Stromal cell of bone marrow (primary cell): ENCODE measurements around the gene SNAI3.

ENCODE experiments used
- DNase-seq: peaks from one replicate; pipeline ENCODE4 v3.0.0-alpha.2; 2012; ENCODE audit warnings: low read depth

SNAI3 gene

GRCh38 chr16:88705801-88706228, 19.5 kb upstream of the SNAI3 start:
- no peak for DNase-seq

DNA sequence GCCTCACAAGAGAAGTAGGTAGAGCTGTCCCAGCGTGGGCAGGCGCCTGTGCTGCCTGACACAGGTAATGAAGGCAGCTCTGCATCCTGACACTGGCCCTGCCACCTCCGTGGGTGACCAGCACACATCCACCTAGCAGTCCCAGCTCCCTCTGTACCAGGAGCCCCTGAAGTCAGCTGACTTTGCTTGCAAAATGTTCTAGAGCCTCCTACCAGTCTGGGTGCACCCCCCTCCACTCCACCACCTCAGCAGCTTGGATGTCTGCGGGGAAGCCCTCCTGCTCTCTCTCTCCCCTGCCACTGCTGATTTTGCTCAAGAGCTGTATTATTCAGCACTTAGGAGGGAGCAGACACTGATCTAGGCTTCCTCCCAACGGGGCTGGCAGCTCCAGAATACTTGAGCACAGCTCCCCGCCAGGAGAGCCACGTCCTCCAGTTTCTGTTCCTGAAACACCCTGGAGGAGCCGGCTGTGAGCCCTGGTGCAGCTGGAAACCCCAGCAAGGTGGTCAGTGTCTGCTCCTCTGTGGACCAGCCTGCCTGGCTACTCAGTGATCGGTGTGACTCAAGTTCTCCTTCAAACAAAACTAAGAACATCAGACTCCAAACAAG, 18.9 kb upstream of the SNAI3 start:
- no peak for DNase-seq

DNA sequence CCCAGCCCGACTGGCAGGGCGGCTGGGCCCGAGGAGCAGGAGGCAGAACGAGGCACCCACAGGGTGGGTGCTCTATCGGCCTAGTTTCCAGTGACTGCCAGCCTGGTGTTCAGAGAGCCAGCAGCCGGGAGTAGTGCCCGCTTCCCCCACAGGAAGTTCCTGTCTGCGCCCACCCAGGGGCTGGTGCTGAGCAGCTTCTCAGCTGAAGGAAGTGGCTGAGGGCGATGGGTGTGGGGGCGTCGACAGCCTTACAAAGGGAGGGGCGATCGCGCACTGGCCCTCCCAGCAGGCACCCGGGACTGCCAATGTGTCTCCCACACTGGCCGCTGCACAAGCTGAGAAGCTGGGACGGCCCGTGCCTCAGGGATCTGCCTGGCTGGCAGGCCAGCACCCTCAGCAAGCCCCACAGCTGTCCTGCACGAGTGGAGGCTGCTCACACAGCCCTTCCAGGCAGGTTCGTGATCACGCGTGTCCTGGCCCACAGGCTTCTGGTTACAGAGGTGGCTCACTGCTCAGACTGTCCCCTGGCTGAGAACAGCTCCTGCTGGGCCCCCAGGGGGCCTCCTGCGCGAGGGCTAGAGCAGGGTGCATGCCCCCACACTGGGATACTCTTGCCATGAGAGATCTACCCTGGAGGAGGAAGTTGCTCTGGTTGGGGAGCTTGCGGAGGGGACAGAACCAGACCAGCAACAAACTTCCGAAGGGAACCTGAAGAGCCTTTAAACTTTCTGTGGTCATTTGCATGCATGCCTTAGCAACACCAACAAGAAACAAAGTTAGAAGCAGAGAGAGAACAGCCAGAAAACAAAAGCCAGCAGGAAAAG, 17.4 kb upstream of the SNAI3 start:
- no peak for DNase-seq

DNA sequence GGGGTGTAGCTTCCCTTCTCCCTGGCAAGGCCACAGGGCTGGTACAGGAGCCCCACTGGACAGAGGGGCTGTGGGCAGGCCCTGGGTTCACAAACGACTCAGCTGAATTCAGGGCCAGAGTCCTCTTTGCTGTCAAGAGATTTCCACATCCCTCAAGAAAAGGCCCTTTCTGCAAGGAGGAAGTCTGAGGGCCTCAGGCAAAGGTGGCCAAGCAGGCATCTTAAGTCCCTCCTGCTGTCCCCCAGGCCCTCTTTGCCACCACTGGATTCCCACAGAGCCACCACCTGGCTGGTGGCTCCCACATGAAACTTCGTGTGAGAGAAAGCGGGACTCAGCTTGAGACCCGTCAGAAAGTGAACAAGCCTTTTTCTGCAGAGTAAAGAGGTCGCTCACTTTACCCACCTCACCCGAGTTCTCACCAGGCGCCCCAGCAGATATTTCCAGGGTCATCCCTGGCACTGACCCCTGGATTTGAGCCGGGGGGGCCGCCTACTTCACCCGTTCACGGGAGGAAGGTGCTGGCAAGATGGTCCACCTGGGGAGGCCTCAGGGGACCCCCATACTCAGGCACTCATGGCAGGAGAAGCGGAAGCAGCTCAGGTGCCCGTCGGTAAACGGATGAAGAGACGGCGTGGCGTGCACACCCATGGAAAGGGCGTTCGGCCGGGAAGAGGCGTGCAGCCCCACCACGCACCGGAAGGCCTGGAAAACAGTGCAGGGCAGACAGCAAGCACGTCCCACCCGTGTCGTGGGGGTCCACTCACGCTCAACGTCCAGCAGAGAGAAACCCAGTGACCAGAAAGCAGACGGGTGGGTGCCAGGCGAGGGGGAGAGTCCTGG, 16.3 kb upstream of the SNAI3 start:
- DNase-seq: no peak

- no peak for DNase-seq
Observed at GRCh38 chr16:88701581-88702370, 15.5 kb upstream of the SNAI3 start.

GRCh38 chr16:88700636-88701482, 14.6 kb upstream of the SNAI3 start:
- peak; percentile 74 for DNase-seq

DNA sequence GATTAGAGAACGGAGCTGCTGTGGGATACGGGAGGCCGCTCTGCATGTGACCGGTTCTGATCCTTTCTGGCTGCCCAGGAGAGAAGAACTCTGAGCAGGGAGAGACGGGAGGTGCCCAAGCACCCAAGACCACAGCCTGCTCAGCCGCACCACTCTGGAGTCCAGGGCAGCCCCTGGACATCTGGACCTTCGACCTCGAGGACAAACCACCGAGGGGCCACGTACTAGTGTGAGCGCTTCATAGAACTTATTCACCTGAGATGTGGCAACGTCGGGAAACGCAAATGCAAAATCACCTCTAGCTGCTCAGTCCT, 14.0 kb upstream of the SNAI3 start:
- DNase-seq: no peak

DNA sequence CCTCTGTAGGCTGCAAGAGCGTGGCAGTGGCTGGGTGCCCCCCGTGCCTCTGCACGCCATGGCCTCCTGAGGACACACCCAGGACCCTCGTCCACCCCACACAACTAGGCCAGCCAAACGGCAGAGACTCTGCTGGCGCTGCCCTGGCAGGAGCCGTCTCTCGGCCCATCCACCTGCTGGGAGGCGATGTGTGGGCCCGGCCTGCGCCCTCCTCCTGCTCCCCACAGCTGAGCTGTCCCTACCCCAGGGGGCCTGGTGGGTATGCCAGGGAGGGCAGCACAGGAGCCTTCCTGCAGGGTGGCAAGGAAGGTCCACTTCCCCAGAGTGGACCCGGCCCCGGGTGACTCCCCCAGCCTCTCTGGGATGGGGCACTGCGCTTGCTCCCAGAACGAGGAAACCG, 12.9 kb upstream of the SNAI3 start:
- no peak for DNase-seq

- DNase-seq: no peak
Observed at GRCh38 chr16:88698646-88699045, 12.3 kb upstream of the SNAI3 start.

DNA sequence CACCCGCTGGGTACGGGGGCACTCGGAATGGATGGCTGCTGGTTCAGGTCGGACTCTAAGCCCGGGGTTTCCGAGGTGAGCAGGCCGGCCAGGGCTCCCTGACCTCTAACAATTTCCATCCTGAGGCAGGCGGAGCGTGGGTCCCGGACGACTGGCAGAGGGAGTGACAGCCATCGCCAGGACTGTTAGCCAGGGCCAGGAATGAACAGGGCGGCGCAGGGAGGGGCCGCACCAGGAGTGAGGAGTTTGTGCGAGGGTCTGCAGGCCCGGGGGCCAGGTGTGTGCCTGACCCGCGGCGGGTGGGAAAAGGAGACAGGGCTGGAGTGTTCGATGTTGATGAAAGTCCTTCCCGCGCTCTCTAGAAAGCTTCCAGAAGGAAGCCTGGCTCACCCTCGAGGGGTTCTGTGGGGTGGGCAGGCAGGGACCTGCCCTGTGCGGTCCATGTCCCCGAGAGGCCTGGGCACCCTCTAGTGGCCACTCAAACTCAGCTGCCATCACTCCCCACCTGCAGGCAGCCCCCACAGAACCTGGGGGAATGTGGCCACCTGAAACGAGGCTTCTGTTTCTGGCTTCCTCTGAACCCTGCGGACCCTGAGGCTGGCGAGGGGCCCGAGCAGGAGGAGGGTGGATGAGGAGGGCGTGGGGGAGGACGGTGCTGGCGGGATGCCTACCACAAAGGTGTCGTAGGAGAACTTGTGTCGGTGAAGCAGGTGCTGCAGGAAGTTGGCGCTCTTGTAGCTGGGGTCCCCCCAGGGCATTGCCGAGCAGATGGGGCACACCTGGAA, 11.7 kb upstream of the SNAI3 start:
- no peak for DNase-seq

DNA sequence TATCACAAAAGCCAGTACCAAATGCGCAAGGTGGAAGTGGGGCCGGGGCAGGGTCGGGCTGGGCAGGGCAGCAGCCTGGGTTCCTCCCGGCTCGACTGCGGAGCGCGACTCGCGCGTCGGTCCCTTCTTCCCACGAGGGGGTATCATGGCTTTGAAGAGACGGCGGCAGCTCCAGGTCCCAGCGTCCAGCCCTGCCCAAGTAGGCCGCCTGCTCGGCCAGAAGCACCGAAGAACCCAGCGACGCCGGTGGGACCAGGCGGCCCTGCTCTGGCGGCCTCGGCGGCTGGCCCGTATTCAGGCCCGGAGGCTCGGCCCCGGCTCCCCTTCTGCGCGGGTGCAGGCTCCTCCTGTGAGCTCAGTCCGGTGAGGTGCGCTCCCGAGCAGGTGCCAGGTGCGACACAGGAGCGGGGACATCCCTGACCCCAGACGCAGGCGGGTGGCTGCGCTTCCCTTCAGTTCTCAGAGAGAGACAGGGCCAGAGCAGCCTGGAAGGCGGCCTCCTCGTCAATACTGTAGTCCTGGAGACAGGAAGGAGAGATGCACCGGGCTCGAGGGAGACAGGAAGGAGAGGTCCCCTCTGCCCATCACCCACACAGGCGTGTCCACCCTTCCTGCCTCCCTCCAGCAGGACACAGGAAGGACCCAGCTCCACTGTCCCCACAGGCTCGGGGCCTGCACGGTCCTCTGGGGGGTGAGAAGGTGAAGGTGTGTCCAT, 11.0 kb upstream of the SNAI3 start:
- no peak for DNase-seq

GRCh38 chr16:88696441-88696840, 10.1 kb upstream of the SNAI3 start:
- DNase-seq: no peak

GRCh38 chr16:88695753-88696152, 9.4 kb upstream of the SNAI3 start:
- DNase-seq: no peak

DNA sequence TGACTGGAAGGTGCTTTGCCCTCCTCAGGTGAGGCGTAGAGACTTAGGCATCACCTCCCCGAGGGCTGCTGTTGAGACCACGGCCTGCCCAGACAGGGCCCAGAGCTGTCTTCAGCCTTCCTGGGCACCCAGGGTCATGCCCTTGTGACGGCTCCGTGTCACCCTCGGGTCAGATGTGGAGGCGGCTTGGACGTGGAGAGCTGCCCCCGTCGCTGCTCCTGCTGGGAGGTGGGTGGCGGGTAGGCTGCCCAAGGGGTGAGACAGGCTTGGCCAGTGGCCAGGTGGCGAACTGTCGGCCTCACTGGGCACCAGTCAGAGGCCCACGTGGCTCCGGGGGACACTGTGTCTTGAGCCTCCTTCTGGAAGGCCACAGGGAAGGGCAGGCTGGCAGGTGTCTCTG, 8.9 kb upstream of the SNAI3 start:
- no peak for DNase-seq

DNA sequence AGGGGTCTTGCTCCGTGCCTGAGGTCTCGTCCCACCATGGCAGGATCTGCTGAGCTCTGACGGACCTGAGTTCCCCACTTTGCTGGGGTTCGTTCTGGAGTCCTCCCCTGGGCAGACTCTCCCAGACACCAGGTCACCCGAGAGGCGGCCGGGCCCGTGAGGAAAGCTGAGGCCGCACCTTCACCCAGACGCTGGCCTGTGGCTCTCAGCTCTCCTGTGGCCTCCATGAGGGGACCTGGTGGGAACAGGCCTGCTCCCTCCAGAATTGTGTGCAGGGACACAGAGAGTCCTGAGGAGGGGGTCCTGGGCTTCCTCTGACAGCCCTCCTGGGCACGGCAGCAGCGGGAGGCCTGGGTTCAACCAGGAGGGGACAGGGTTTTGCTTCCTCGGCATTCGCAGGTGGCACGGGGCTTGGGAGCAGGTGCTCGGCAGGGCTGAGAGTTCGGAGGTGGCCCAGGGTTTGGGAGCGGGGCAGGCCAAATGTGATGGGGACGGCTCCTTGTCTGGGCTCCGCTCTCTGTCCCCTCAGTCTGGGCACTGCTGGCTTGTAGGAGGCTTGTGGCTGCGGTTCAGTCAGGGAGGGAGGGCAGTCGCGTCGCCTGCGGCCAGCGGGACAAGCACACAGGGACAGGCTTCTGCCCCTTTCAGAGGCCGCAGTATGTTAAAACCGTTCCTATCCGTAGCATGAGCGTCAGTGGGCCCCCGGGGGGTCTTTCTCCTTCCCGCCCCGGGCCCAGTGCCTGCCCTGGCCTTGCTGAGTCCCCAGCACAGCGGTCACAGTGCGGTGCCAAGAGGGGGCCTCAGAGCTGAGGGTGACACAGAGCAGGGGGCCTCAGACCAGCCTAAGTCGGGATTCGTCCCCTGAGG, 8.1 kb upstream of the SNAI3 start:
- DNase-seq: no peak

DNA sequence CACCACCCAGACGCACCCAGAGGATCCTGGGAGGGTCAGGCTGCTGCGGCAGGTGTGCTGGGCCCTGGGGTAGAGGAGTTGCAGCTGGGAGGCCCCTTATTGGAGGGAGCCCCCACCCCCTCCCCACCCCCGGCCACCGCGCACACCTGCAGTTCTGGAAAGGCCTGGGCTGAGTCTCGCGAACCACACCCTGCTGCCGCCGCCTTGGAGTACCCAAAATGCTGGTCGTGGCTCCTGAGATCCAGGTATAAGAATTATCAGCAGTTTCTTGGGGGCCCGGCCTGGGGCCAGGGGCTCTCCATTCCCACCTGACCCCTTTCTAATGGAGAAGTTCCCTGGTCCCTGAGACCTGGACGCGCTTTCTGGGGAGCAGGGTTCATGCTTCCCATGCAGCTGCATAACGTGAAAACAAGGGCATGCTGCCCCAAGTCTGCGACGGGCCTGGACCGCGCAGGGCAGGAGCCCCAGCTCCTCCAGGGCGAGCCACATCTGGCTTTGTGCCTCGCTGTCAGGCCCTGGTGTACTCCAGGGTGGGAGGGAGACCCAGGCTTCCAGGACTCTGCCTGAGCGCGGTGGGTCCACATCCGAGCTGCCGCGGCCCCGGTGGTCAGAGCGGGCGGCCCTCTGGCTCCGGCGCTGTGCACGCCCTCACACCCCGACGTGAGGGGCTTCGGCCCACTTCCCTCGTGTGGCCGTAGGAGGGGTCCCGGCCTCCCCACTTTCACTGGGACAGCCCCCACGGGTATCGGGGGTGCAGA, 7.3 kb upstream of the SNAI3 start:
- DNase-seq: no peak

DNA sequence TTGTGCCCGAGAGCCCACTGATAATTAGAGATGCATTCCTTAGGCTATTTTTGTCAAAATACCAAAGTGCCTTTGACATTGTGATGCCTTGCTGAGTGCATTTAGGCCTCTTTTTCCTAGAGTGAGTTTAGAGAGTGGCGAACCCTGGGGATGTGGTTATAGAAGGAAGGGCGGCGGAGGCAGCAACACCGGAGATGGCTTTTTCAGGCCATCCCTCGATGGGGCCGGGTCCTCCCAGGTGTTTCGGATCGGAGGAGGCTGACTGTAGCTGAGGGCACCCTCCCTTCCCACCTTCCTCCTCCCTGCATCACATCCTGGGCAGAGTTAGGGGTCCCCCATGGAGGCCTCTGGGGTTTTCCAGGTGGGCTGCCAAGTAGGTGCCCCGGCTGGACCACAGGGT, 6.6 kb upstream of the SNAI3 start:
- no peak for DNase-seq

GRCh38 chr16:88691924-88692560, 5.7 kb upstream of the SNAI3 start:
- no peak for DNase-seq
